LNCAP (cell line): ENCODE data around the gene NPPA.

Experiments
- CTCF ChIP-seq: fragments of 450-650 bp; IDR thresholded peaks from 2 replicates; pipeline ENCODE4 v1.5.1; 2017; ENCODE audit warnings: mild to moderate bottlenecking

The NPPA gene

GRCh38 chr1:11858613-11858967 is 11.0 kb upstream of the NPPA start, which contains the start of gene NPPB:
Gene NPPB, minus strand, starts transcription at chr1:11858945. Its CDS starts 112 bp downstream, at chr1:11858833.
- no peak for TF ChIP-seq CTCF

GRCh38 chr1:11858158-11858557 is 10.6 kb upstream of the NPPA start:
- no peak for TF ChIP-seq CTCF

GRCh38 chr1:11857164-11857851 is 9.7 kb upstream of the NPPA start:
- TF ChIP-seq CTCF, result no peak

GRCh38 chr1:11856698-11857097 is 9.1 kb upstream of the NPPA start:
- no peak for TF ChIP-seq CTCF

GRCh38 chr1:11855430-11855829 is 7.8 kb upstream of the NPPA start:
- no peak for TF ChIP-seq CTCF

- TF ChIP-seq CTCF, result no peak
These were observed 6.9 kb upstream of the NPPA start for GRCh38 chr1:11854519-11854918.

GRCh38 chr1:11851180-11851579 is 3.6 kb upstream of the NPPA start:
- TF ChIP-seq CTCF, result no peak

- no peak for TF ChIP-seq CTCF
These were observed 2.6 kb upstream of the NPPA start for GRCh38 chr1:11850156-11850555.
